GM18873 (cell line): Measurements from ENCODE around the gene OR2T8.

Experiments used
- ATAC-seq: cut with Tn5 transposase; IDR thresholded peaks from one replicate; pipeline ENCODE4 v1.9.1; 2021; ENCODE audit warnings: mild to moderate bottlenecking, moderate library complexity, moderate number of reproducible peaks; ENCODE audit not compliant: unreplicated experiment, low FRiP score

Gene OR2T8

GRCh38 chr1:247953408-247953807 is 33.4 kb downstream of the OR2T8 start:
- no peak for ATAC-seq

- no peak for ATAC-seq
Measured at GRCh38 chr1:247961791-247962190, 41.7 kb downstream of the OR2T8 start.

GRCh38 chr1:247962911-247963588 is 43.0 kb downstream of the OR2T8 start:
- no peak for ATAC-seq

DNA sequence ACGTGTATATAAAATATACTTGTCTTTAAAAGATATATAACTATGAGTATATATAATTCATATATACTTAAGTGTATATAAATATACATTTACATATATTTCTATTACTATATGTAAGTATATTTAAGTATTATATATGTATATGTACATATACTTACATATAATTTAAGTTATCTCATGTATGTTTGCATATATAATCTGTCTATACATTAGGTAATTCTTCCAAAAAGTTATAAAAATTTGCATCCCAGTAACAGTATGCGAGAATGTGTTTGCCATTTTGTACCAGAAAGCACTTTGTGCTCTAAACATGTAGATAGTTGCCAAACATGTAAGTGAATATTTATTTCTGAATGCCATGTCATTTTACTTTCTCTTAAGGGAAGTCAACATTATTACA is 44.9 kb downstream of the OR2T8 start, which contains the start of gene OR2AK2:
Gene OR2AK2 (plus strand): TSS at position 301 of the 400 bp plus-strand sequence. CDS start 144 bp downstream, outside the sequence.
- no peak for ATAC-seq

DNA sequence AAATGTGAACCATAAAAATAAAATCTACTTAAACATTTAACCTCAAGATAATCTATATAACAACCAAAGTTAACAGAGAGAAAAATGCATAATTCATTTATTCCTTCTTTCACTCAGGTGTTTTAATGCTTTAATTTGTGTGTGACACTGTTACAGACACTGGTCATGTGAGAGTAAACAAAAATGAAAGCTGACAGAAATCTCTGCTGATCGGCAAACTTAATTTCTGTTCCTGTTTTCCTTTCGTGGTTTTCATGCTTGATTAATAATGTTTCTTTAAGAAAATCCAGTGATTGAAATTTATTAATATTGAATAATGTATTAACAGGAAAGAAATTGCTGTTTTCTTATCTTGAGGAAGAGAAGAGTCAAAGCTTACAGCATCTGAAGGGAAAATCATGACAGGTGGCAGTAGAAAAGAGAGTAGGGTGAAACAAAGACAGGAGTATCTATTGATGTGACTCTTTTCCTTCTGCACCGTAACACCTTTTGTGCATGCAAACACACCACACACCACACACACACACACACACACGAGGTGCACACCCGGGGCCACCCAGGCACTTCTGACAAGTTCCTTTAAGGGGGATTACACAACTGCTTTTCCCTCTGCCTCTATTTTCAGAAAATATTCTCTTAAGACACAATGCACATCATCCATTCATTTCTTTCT is 46.6 kb downstream of the OR2T8 start:
- no peak for ATAC-seq
